ENCODE data around the gene MACROD2.

Gene MACROD2

GRCh38 chr20:14830466-14830865 is 835.1 kb downstream of the MACROD2 start:
- DNase-seq (ENCODE audit: extremely low spot score), result peak; percentile 28
- ChIA-PET CTCF (no interaction called here), POLR2A (no interaction called here)
- no peak for TF ChIP-seq CTCF (IDR thresholded peaks at IDR 0.05; ENCODE audit: control extremely low read depth, extremely low read depth, low read depth, missing control alignments)

- TF ChIP-seq CTCF (IDR thresholded peaks at IDR 0.05; ENCODE audit: control extremely low read depth, extremely low read depth, low read depth, missing control alignments), result no peak
- ChIA-PET CTCF (no interaction called here), POLR2A (no interaction called here)
- DNase-seq (ENCODE audit: extremely low spot score), result no peak
Observed at GRCh38 chr20:14830899-14831298, 835.6 kb downstream of the MACROD2 start.

GRCh38 chr20:14832630-14833029 is 837.3 kb downstream of the MACROD2 start:
- POLR2A ChIA-PET, result no interaction called here

GRCh38 chr20:14838663-14839628 is 843.6 kb downstream of the MACROD2 start:
- no peak for TF ChIP-seq CTCF (IDR thresholded peaks at IDR 0.05; ENCODE audit: control extremely low read depth, extremely low read depth, low read depth, missing control alignments)
- no peak for DNase-seq (ENCODE audit: extremely low spot score)
- ChIA-PET POLR2A (no interaction called here), CTCF (interaction anchor here (1.2 to 1.4 kb wide), 2 partner anchors 10 to 20 kb away, joined by 3 read pairs; no protein-coding TSS in a partner anchor)

More at GRCh38 chr20:14832630-14833029, 837.3 kb downstream of the MACROD2 start:
- CTCF ChIA-PET, result interaction anchor here (1.1 kb wide), 2 partner anchors 8 to 10 kb away, joined by 3 read pairs; no protein-coding TSS in a partner anchor
- TF ChIP-seq CTCF (IDR thresholded peaks at IDR 0.05; ENCODE audit: control extremely low read depth, extremely low read depth, low read depth, missing control alignments), result no peak
- DNase-seq (ENCODE audit: extremely low spot score), result peak; percentile 19

- ChIA-PET POLR2A (no interaction called here), CTCF (no interaction called here)
- no peak for TF ChIP-seq CTCF (IDR thresholded peaks at IDR 0.05; ENCODE audit: control extremely low read depth, extremely low read depth, low read depth, missing control alignments)
- DNase-seq (ENCODE audit: extremely low spot score), result no peak
Observed at GRCh38 chr20:14845199-14846160, 850.2 kb downstream of the MACROD2 start.

GRCh38 chr20:14848806-14849205 is 853.5 kb downstream of the MACROD2 start:
- POLR2A ChIA-PET, result no interaction called here

More at GRCh38 chr20:14848806-14849205, 853.5 kb downstream of the MACROD2 start:
- TF ChIP-seq CTCF (IDR thresholded peaks at IDR 0.05; ENCODE audit: control extremely low read depth, extremely low read depth, low read depth, missing control alignments), result no peak
- DNase-seq (ENCODE audit: extremely low spot score), result no peak
- CTCF ChIA-PET, result interaction anchor here (2.2 kb wide), 1 partner anchor 9 kb away, joined by 6 read pairs; no protein-coding TSS in a partner anchor
